Activated CD4-positive, alpha-beta T cell treated with anti-CD3 and anti-CD28 coated beads, Interleukin-2, Interleukin-4, amounts not matched to agents 100 ng/mL and 50 ng/mL, durations not matched to agents 16 hours and 8 hours (primary cell): ENCODE results near the gene ADD1.
A peak's percentile ranks its signal among the peaks of the same experiment; 100 is the strongest.
"Not testable (repeated sequence)": the region's sequence is repeated elsewhere in the genome, so short reads cannot be mapped to it uniquely, and the experiment has no call there.

Experiments
- DNase-seq: peaks from one replicate; pipeline ENCODE4 v3.0.0-alpha.2; 2020; ENCODE audit warnings: low spot score

Gene ADD1

DNA sequence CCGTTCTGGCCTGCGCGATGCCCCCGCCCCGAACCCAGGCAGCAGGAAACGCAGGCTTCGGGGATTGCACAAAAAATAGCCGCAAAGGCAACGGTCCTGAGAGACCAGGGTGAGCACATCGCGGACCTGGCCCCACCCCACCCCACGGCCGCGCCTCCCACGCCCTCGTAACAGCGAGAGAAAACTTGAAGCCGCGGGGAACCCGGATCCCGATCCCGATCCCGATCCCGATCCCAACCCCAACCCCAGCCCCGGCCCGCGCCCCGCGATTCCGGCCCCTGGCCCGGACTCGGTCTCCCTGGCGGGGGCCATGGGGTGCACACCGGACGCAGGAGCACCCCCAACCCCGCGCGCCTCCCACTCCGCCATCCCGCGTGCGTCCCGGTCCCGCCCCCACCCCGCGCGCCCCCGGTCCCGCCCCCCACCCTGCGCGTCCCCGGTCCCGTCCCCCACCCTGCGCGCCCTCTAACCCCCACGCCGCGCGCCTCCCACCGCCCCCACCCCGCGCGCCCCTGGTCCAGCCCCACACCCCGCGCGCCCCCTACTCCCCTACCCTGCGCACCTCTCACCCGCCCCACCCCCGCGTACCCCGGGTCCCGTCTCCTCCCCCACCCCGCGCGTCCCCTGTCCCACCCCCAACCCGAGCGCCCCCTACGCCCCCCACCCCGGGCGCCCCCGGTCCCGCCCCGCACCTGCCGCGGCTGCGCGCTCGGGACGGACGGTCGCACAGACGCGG is 90.6 kb downstream of the ADD1 start:
- peak; percentile 44 for DNase-seq

DNA sequence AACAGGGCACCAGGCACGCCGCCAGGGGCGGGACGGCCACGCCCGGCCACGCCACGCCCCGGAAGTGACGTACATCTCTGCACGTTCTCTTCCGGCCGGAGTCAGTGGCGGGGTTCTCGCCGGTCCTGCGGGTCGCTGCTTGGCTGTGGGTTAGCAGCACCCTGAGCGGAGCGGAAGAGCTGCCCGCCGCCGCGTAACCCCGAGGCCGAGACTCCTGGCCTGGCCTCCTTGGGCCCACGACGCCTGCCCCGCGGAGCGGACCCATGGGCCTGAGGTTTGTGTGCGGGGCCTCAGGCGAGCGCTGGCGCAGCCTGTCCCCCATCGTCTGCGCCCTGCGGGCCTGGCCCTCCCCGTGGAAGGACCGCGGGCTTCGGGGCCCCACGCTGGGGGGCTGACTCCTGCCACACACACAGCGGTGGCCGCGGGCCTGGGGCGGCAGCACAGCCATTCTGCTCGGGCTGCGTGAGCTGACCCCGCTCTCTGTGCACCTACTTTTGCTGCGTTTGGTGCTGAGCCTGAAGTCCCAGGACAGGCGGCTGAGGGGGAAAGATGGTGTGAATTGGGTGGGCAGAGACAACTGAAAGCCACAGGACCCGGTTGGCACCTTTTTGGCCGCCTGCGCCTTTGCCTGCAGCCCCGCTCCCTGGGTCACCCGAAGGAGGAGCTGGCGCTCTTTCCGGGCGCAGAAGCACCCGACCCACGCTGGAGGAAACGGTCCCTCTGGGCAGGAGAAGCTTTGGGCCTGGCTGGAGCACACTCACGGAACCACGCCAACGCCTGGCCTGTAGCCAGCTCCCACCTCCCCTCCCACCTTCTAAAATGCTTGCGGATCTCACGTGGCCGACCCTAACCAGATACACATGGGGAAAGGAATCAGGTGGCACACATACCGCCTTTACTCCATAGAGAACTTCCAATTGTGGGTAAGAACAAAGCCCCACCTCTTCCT is 91.4 kb downstream of the ADD1 start:
- DNase-seq: peak; percentile 96

DNA sequence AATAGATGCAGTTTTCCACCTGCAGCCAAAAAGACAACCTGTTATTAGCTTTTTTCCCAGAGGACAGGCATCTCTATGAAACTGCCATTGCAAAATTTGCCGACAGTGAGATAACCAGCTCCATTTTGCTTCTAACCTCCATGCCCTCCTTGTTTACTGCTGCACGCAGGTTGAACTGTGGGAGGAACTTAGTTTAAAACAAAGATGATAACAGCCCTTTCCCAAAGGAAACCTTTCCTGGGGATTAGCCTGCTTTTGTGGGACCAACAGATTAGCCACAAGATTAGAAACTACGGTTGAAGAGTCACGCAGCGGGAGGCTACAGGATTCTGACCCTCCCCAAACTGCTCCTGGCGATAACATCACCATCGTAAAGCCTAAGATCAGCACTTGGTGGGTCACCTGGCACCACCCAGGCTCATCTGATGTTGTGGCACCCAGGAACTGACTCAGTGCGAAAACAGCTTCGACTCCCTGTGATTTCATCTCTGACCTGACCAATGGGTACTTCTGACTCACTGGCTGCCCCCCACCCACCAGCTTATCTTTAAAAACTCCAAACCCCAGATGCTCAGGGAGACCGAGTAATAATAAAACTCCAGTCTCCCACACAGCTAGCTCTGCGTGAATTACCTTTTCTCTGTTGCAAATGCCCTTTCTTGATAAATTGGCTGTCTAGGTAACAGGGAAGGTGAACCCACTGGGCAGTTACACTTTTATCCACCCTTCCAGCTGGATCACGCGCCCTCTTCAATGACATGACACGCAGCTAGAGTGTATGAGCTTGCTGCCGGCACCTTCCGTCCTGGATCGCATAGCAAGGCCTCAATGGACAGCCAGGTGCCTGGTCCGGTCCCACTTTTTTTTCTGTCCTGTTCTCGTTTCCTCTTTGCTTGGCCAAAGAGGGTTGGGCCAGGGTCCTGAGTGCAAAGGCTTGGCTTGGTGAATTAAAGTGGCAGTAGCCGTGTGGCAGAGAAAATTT is 92.4 kb downstream of the ADD1 start:
- DNase-seq: peak; percentile 96

DNA sequence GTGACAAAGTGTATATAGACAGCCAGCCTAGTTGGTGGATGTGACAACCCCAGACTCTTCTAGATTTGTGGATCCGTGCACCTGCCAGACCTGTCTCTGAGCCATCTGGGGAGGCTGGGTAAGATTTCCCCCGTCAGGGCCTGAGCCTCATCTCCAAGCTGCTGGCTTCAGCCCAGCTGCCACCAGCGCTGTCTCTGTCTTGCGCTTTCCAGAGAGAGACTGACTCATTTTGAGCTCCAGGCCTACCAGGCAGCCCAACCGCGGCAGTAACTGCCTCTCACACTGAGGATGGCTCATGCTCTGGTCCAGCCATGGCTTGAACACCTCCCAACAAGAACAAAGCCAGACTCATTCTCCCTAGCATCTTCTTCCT is 93.1 kb downstream of the ADD1 start:
- DNase-seq: peak; percentile 88

DNA sequence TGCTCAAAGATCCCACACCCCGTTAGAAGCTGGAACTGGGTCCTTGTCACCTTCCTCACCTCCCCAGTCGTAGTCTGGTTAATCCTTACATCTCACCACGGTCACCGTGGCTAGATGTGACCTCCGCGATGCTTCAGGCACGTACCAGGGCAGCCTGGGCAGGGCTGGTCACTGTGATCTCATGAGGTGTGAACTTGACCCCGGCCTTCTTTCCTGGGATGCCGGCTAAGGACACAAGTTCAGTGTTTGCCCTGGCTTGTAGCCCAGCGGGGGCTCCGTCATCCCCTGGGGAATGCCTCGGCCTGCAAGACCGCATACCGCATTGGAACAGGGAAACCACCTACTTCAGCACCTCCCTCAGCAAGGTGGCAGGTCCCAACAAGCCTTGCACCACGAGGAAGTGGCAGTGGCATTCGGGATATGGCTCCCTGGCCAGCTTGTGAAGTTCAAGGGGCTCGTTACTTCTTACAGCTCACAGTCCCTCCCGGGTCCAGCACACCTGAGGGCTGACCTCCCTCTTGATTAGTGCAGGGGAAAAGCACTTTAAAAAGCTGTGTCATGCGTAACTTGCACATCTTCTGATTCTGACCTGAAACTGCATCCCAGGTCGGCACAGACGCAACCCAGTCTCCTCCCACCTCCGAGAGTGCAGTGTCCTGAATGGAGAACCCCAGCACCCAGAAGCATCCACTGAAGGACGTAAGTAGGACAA is 93.7 kb downstream of the ADD1 start:
- no peak for DNase-seq

DNA sequence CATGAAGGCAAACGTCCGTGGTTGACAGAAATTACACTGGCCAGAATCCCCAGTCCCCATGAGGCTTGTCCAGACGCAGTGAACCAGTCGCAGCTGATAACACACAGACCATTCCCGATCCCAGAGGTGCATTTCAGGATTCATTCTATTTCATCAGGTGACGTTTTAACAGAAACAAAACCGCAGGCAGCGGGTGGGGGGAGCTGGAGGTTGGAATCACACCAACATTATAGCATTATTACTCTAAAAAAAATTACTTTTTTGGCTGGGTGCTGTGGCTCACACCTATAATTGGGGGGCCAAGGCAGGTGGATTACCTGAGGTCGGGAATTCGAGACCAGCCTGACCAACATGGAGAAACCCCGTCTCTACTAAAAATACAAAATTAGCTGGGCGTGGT is 94.3 kb downstream of the ADD1 start:
- DNase-seq: no peak

DNA sequence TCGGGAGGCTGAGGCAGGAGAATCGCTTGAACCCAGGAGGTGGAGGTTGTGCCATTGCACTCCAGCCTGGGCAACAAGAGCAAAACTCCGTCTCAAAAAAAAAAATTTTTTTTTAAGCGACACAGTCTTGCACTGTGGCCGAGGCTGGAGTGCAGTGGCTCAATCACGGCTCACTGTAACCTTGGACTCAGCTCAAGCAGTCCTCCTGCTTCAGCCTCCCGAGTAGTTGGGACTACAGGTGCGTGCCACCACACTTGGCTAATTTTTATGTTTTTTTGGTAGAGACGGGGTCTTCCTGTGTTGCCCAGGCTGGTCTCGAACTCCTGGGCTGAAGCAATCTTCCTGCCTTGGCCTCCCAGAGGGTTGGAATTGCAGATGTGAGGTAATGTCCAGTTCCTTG is 94.8 kb downstream of the ADD1 start:
- not testable (repeated sequence) for DNase-seq

DNA sequence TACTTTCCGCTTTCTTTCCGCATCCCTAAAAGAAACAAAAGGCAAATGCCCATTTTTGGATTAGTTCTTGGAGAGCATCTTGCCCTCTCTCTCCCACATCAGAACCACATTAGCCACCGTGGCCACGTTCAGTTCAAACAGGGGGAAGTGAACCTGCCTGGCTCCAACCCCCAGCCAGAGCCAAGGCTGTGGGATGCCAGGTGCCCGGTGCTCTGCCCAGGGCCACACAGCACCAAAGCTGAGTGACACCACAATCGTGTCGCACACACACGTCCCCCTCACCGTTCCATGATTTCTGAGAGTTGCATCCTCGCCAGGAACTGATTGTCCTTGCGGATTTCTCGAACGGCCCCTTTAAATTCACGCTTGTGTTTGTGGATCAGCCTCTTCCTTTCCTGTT is 95.3 kb downstream of the ADD1 start:
- no peak for DNase-seq

DNA sequence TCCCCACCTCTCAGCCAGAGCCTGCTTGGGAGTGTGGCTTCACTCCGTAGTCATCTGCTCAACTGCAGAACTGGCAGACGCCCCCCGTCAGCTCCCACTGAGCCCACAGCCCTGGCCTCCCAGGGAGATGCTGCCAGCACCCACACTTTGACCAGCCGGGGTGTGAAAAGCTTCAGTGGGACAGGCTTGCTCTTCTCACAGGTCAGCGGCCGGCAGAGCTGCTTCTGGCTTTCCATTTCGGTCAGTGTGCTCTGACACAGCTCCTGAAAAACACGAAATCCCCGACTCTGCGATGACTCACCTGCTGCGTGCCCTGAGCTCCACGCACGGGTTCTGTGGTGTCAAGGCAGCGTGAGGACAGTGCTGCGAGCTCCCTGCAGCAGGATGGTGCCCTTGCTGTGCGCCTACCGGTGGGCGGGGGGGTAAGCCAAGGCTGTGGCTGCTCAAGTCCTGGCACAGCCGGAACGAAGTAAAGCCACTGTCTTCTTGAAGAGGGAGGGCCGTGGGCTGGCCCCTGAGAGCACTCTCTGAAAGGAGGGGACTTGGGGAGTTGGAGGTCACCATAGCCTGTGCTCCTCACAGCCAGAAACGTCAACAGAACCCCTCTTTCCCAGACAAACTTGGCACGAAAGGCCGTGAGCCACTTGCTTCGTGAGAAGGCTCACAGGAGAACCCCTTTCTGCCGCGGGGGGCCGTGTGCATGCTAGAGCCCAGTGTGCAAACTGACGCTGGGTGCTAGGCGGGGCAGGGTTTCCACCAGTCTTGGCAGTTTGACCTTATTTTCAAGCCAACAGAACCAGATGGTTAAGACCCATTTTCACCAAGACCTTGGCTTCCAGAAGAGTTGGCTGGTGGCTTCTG is 96.0 kb downstream of the ADD1 start:
- no peak for DNase-seq

DNA sequence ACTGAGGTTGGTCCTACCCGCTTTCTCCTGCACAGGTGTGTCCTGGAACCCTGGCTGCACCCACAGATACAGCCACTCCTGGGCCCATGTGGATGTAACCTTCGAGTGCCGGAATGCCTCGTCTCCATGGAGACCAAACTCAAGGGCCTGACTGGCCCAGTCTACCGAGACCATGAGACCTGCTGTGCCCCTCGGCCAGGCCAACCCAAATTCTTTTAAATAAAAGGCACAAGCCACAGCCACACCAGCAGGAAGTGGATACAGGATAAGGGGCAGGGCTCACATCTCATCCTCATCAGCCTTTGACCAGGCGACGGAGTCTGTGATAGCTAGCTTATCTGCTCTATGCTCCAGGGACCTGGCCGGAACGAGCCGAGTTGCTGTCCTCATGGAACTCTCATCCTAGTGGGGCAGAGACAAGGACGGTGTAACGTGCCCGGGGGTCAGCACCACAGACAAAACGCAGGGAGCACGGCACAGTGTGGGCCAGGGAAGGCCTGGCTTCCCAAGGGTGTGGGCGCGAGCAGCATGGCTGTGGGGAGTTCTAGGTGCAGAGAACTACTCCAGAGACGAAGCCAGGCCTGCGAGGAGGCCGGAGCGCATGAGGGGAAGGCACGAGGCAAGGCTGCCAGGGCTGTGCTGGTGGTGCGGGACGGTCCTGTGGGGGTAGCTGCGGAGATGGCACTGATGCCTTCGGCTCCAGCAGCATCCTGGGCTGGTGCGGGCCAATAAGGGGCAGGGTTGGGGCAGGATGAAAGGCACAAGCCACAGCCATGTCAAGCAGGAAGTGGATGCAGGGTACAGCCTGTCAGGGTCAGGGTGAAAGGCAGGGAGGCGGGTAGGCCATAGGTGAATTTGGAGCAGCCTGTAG is 96.9 kb downstream of the ADD1 start:
- no peak for DNase-seq

DNA sequence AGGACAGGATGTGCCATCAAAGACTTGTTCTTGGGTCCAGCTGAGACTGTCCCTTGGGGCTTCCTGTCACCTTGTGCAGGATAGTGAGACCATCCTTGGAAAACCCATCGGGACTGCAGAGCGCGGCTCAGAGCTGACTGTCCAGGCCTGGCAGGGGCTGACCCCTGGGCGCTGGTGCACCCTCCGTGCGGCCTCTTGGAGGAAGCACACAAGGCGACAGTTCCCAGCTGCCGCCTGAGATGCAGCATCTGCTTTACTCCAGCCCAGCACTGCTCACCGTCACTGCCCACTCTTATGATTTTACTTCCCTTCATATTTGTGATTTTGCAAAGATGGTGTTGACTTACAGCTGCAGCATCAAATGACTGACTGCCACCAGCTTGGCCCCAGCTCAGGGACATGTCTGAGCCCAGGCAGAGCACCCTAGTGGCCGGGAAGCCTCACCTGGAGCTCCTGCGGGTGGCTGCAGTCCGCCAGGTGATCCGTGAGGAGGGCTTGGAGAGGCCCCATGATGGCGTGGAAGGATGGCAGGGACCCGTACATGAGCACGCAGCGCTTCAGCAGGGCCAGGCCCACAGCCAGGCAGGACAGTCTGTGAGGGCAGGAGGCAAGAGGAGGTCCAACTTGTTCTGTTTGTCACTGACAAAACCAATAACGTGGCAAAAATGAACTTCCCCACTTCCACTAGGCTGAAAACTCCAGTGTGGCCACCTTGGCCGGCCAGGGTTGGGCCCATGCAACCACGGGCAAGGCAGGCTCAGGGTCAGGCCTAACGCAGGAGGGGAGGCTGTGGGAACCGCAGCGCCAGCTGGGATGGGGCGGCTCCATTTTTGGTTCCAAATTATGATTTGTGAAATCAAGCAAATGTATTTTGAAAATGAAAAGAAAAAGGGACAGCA is 97.7 kb downstream of the ADD1 start:
- no peak for DNase-seq

DNA sequence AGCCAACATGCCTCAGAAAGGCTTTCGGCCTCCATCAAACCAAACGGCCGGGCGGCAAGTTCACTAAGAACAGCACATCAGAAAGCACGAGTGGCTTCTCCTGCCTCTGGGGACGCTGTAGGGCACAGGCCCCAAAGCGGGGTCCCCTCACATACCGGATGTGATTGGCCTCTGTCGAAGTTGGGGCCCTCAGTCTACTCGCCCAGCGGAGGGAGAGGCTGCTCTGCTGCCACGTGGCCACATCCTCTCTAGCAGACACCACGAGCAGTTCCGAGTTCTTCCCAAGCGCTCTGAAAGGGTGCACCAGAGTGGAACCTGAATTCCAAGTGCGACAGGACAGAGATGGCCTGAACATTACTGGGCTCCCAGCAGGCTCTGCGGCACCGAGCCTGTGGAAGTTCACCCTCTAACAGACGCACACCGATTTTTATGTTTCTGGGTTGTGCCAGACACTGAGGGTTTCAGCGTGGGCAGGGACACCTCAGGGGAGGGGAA is 98.4 kb downstream of the ADD1 start:
- DNase-seq: no peak

DNA sequence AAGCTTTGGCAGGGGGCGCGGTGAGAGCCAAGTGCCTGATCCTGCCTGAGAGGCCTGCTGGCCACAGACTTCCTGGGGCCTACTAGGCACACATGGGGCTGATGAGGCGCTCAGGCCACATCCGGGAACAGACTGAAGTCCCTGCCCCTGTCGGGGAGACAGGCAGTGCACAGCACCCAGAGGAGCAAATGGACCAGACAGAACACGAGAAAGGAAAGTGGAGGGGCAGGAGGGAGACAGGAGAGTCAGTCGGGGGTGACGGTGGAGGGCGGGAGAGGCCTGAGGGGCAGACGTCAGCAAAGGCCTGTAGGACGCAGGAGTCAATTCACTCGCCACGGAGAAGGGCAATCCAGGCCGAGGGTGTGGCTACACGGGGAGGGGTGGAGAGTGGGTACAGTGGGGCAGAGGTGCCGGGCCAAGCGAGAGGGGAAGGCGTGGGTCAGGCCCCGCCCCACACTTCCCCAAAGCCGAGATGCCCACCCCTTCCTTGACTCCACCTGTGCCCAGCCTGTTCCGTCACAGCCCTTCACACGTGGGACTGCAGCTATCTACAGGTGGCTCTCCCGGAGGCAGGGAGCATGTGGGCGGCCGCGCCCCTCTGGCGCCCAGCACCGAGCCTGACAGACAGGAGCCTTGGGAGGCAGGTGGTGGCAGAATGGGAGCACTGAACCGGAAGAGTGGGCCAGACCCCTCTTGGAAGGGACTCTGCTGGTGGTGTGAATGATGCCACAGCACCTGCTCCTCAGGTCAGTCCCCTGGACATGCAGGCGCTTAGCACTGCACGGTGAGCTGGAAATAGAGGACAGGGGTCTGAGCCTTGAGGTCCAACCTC is 99.1 kb downstream of the ADD1 start:
- DNase-seq: no peak

DNA sequence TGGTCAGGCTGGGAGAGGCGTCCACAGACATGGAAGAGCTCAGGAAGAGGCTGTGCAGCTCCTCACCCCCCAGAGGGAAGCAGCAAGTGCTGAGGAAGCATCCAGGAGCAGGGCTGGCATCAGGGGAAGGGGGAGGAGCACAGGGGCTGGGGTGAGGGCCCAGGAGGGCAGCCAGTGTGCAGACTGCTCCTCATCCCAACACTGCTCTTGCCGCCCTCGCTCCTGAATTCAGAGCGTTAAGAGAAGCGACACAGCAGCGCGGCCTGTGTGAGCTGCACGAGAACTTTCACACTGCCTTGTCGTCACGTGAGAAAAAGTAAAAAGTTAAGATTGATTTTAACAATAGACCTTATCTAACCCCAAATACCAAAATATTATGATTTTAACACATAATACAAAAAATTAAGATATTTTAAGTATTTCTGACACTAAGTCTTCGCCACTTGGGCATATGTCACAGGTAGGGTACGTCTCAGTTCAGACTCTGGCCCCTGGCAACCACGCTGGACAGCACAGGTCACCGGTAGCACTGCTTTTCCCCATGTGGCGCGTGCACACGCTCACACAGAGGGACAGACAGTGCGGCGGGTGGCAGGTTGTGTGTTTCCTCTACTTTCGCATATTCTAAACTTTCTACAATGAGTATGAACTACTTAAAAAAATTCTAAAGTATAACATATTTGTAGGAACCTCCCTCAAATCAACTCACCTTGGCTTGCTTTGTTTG is 99.9 kb downstream of the ADD1 start:
- DNase-seq: no peak

DNA sequence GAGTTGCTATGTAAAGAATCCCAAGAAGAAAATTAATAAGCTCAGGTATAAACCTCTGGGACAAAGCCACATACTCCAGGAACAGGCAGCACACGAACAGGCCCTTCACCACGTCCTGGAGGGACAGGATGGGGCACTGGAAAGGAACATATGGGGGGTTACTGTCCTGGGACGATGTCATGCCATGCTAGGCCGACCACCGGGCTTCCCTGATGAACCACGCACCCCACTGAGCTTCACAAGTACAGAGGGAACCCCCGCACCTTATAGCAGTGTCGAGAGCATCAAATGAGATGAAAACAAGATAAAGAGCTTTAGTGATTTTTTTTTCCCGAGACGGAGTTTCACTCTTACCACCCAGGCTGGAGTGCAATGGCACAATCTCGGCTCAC is 100.4 kb downstream of the ADD1 start:
- DNase-seq: no peak
